HG03103 (cell line): ENCODE measurements around the gene ACVRL1.

Experiments used
- ATAC-seq: cut with Tn5 transposase; IDR thresholded peaks from one replicate; pipeline ENCODE4 v1.9.1; 2021; ENCODE audit warnings: low read depth; ENCODE audit not compliant: unreplicated experiment

Gene ACVRL1

GRCh38 chr12:51958542-51958941, 51.2 kb downstream of the ACVRL1 start:
- no peak for ATAC-seq

- ATAC-seq = no peak
Observed at GRCh38 chr12:51959211-51959610, 51.9 kb downstream of the ACVRL1 start.

- ATAC-seq = no peak
Observed at GRCh38 chr12:51959921-51960320, 52.6 kb downstream of the ACVRL1 start.

- no peak for ATAC-seq
Observed at GRCh38 chr12:51960488-51960887, 53.2 kb downstream of the ACVRL1 start.

- ATAC-seq = no peak
Observed at GRCh38 chr12:51960890-51961289, 53.6 kb downstream of the ACVRL1 start.

GRCh38 chr12:51961834-51962233, 54.5 kb downstream of the ACVRL1 start:
- ATAC-seq = no peak

GRCh38 chr12:51962737-51963136, 55.4 kb downstream of the ACVRL1 start:
- no peak for ATAC-seq

- ATAC-seq = no peak
Observed at GRCh38 chr12:51963477-51963876, 56.2 kb downstream of the ACVRL1 start.

- ATAC-seq = no peak
Observed at GRCh38 chr12:51969643-51970042, 62.3 kb downstream of the ACVRL1 start.

- ATAC-seq = no peak
Observed at GRCh38 chr12:51970904-51971646, 63.8 kb downstream of the ACVRL1 start.

- peak; percentile 39 for ATAC-seq
Observed at GRCh38 chr12:51971679-51972421, 64.5 kb downstream of the ACVRL1 start.

GRCh38 chr12:51972422-51972812, 65.1 kb downstream of the ACVRL1 start:
- ATAC-seq = no peak

GRCh38 chr12:51972849-51973273, 65.6 kb downstream of the ACVRL1 start:
- no peak for ATAC-seq
